PFSK-1 (cell line): ENCODE data around the gene RPUSD1.

Experiments used
- FOXP2 ChIP-seq: optimal IDR thresholded peaks from 2 replicates; pipeline ENCODE3; 2011; ENCODE audit warnings: borderline replicate concordance, control low read depth, inconsistent platforms; ENCODE audit not compliant: insufficient read depth; ENCODE audit errors: extremely low read length, extremely low read depth
- POLR2AphosphoS5 ChIP-seq: IDR thresholded peaks from 2 replicates; pipeline ENCODE4 v1.6.1; 2012; ENCODE audit warnings: low read depth, mild to moderate bottlenecking, control low read depth, low read length, moderate library complexity
- REST ChIP-seq, 2 experiments: IDR thresholded peaks; 2 replicates each; pipeline versions ENCODE4 v1.6.1 to v1.8.0; 2011 to 2012; ENCODE audit warnings: low read depth in 2 of 2, low read length in 2 of 2, control low read depth in 1 of 2, inconsistent platforms in 1 of 2, mild to moderate bottlenecking in 1 of 2, moderate library complexity in 1 of 2; ENCODE audit not compliant: insufficient read depth in 1 of 2
- SIN3A ChIP-seq: IDR thresholded peaks from 2 replicates; pipeline ENCODE4 v1.6.1; 2012; ENCODE audit warnings: mild to moderate bottlenecking, low read length, moderate library complexity, borderline replicate concordance; ENCODE audit not compliant: insufficient read depth
- TAF1 ChIP-seq: IDR thresholded peaks from 2 replicates; pipeline ENCODE4 v1.6.1; 2012; ENCODE audit warnings: low read length, control low read depth, borderline replicate concordance; ENCODE audit not compliant: insufficient read depth

DNA sequence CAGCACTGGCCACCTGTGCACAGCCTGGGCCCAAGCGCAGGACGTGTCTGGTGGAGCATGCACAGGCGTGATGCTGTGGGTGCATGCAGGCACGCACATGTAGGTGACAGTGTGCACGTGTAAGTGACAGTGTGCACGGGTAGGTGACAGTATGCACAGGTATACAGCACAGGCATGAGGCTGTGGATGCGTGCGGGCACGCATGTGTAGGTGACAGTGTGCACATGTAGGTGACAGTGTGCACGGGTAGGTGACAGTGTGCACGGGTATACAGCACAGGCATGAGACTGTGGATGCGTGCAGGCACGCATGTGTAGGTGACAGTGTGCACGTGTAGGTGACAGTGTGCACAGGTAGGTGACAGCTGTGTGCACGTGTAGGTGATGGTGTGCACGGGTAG, 7.9 kb downstream of the RPUSD1 start:
- TF ChIP-seq POLR2AphosphoS5 (no peak), REST (IDR thresholded peaks at IDR 0.05; ENCODE audit: insufficient read depth in 1 of 2, low read depth in 2 of 2, low read length in 2 of 2) (no peak), TAF1 (no peak), SIN3A (no peak), FOXP2 (no peak)
